Endothelial cell of umbilical vein (primary cell): ENCODE results near the gene NDFIP1. TPM values are rescaled to one million over a fixed set of nuclear protein-coding genes. Genes with fewer than 3 reads are reported as not detected.

Source experiments
- BruUV-seq: library from RNA; stranded (reverse); fragments of 400-500 nt; replicated peaks from 2 replicates; lab custom pipeline; 2021; lab: Mats Ljungman, UMichigan
- CTCF ChIA-PET: fragments of 300-600, 350-600 bp; sonication (Branson Sonifier 250); formaldehyde crosslinking; loops from one replicate; lab custom pipeline; 2021; ENCODE audit warnings: antibody characterized with exemption, inconsistent platforms; lab: Charles Lee
- POLR2A ChIA-PET: fragments of 300-600, 350-600 bp; sonication (Branson Sonifier 250); formaldehyde crosslinking; loops from one replicate; lab custom pipeline; 2021; ENCODE audit warnings: antibody characterized with exemption, inconsistent platforms; lab: Charles Lee
- DNase-seq: peaks from one replicate; pipeline ENCODE4 v3.0.0-alpha.2; 2011; ENCODE audit warnings: low read depth, low spot score
- FAIRE-seq: peaks from 2 replicates; lab custom pipeline; 2011; peaks lifted over from hg19 to GRCh38; lab: Jason Lieb, UNC
- H2AFZ ChIP-seq: 2 replicates; pipeline ENCODE4 v1.6.0; 2012; ENCODE audit warnings: low read depth, low read length, control low read depth, inconsistent platforms
- H3K27ac ChIP-seq: 2 replicates; pipeline ENCODE4 v1.5.1; 2011; ENCODE audit warnings: low read depth, mild to moderate bottlenecking, control low read depth, low read length, moderate library complexity; ENCODE audit not compliant: insufficient read depth
- H3K27me3 ChIP-seq, 2 experiments: 2 replicates each; pipeline versions ENCODE4 v1.6.0 to v1.6.1; 2011; ENCODE audit warnings: low read length in 2 of 2, mixed read lengths in 1 of 2; ENCODE audit not compliant: control insufficient read depth in 2 of 2, insufficient read depth in 2 of 2
- H3K36me3 ChIP-seq, 2 experiments: 2 replicates in 1 of 2; 3 replicates in 1 of 2; pipeline ENCODE4 v1.5.1; 2011; ENCODE audit warnings: low read length in 2 of 2, mild to moderate bottlenecking in 1 of 2, moderate library complexity in 1 of 2; ENCODE audit not compliant: control insufficient read depth in 2 of 2, insufficient read depth in 2 of 2; ENCODE audit errors: extremely low read depth in 1 of 2
- H3K4me1 ChIP-seq: 3 replicates; pipeline ENCODE4 v1.5.1; 2011; ENCODE audit warnings: mild to moderate bottlenecking, low read length; ENCODE audit not compliant: control insufficient read depth, insufficient read depth; ENCODE audit errors: extremely low read depth
- H3K4me2 ChIP-seq: 2 replicates; pipeline ENCODE4 v1.6.1; 2011; ENCODE audit warnings: low read length, control low read depth, mixed read lengths; ENCODE audit not compliant: insufficient read depth
- H3K4me3 ChIP-seq, 3 experiments: fragments of 200-600 bp in 1 of 3; sonication (generic), shearing (Covaris generic) in 1 of 3; replicated peaks in 1 of 3; 2 replicates each; pipeline ENCODE4 v1.5.1; 2011 to 2016; ENCODE audit warnings: control low read depth in 3 of 3, low read length in 3 of 3, mild to moderate bottlenecking in 2 of 3, inconsistent platforms in 1 of 3, low read depth in 1 of 3, moderate library complexity in 1 of 3; ENCODE audit not compliant: insufficient read depth in 1 of 3
- H3K79me2 ChIP-seq: 2 replicates; pipeline ENCODE4 v1.6.0; 2012; ENCODE audit warnings: low read length, inconsistent platforms; ENCODE audit not compliant: control insufficient read depth, insufficient read depth
- H3K9ac ChIP-seq: replicated peaks from 2 replicates; pipeline ENCODE3; 2011; ENCODE audit warnings: low read length, control low read depth; ENCODE audit not compliant: insufficient read depth; ENCODE audit errors: extremely low read depth
- H3K9me1 ChIP-seq: replicated peaks from 3 replicates; pipeline ENCODE4 v1.6.0; 2011; ENCODE audit warnings: mild to moderate bottlenecking, low read length; ENCODE audit not compliant: control insufficient read depth, insufficient read depth; ENCODE audit errors: extremely low read depth
- H3K9me3 ChIP-seq: replicated peaks from 2 replicates; pipeline ENCODE4 v1.5.1; 2012; ENCODE audit warnings: low read length, inconsistent platforms; ENCODE audit not compliant: control insufficient read depth, insufficient read depth
- H4K20me1 ChIP-seq: replicated peaks from 2 replicates; pipeline ENCODE3; 2011; ENCODE audit warnings: mild to moderate bottlenecking, low read length; ENCODE audit not compliant: control insufficient read depth, insufficient read depth; ENCODE audit errors: extremely low read depth
- CTCF ChIP-seq, 2 donors: IDR thresholded peaks; 1 replicate in 1 of 2; 2 replicates in 1 of 2; pipeline ENCODE4 v1.5.1; 2011; ENCODE audit warnings: low read length in 2 of 2, mild to moderate bottlenecking in 2 of 2, moderate library complexity in 2 of 2, control low read depth in 1 of 2, inconsistent platforms in 1 of 2, low read depth in 1 of 2; ENCODE audit not compliant: insufficient read depth in 1 of 2; ENCODE audit errors: extremely low read depth in 1 of 2
- EZH2 ChIP-seq: IDR thresholded peaks from 2 replicates; pipeline ENCODE4 v1.6.1; 2012; ENCODE audit warnings: borderline replicate concordance, low read depth, mild to moderate bottlenecking, moderate library complexity, low read length, inconsistent platforms; ENCODE audit not compliant: severe bottlenecking
- FOS ChIP-seq: IDR thresholded peaks from 2 replicates; pipeline ENCODE4 v1.6.1; 2011; ENCODE audit warnings: mild to moderate bottlenecking, low read length, moderate library complexity, borderline replicate concordance; ENCODE audit not compliant: insufficient read depth
- GATA2 ChIP-seq: IDR thresholded peaks from 2 replicates; pipeline ENCODE4 v1.7.0; 2011; ENCODE audit warnings: low read depth, mild to moderate bottlenecking, moderate library complexity, mixed read lengths, low read length; ENCODE audit not compliant: insufficient read length, insufficient read depth
- JUN ChIP-seq: IDR thresholded peaks from 2 replicates; pipeline ENCODE4 v1.6.1; 2011; ENCODE audit warnings: borderline replicate concordance, low read depth; ENCODE audit not compliant: insufficient read length, insufficient read depth
- MYC ChIP-seq: IDR thresholded peaks from one replicate; pipeline ENCODE4 v1.6.1; 2011; ENCODE audit warnings: mild to moderate bottlenecking, low read depth, low read length
- POLR2A ChIP-seq: IDR thresholded peaks from 2 replicates; pipeline ENCODE4 v1.6.1; 2012; ENCODE audit warnings: low read depth, mild to moderate bottlenecking, control low read depth, low read length
- POLR2AphosphoS5 ChIP-seq: IDR thresholded peaks from 2 replicates; pipeline ENCODE4 v1.6.1; 2012; ENCODE audit warnings: low read depth, mild to moderate bottlenecking, control low read depth, low read length, moderate library complexity; ENCODE audit not compliant: insufficient read depth
- dilution Hi-C: fragments of 300-500 bp; cut with MboI; formaldehyde crosslinking; loops from one replicate; pipeline ENCODE4 v1.15.0; 2019; ENCODE audit warnings: low sequenced_read_pairs; ENCODE audit not compliant: extremely low pct_ligation_motif_present
- intact Hi-C: fragments of 100-400 bp; cut with micrococcal nuclease; formaldehyde crosslinking; loops from one replicate; pipeline ENCODE4 v1.10.0; 2022
- polyA plus RNA-seq, 4 experiments: library from polyadenylated mRNA; depleted of rRNA in 3 of 4; stranded (reverse) in 3 of 4; unstranded in 1 of 4; fragments of >200 nt; gene quantifications; 2 replicates each; pipeline versions ENCODE4 v1.2.1 to v1.2.3, GENCODE V29; 2011 to 2012; ENCODE audit warnings: missing spikeins in 1 of 4
- total RNA-seq: library from RNA; stranded (reverse); gene quantifications from 2 replicates; pipeline ENCODE4 v1.2.3, GENCODE V29; 2021
- TF ChIP-seq, protein P1 (sequence below): IDR thresholded peaks from 2 replicates; pipeline ENCODE4 v1.6.1; 2011; ENCODE audit not compliant: insufficient read depth, insufficient read length

NDFIP1 gene
- total and polyA plus RNA-seq, 2 donors (not counting 3 experiments of a cell fraction or from before 2014, with no cell fraction given): 12.3 to 42.6 TPM

DNA sequence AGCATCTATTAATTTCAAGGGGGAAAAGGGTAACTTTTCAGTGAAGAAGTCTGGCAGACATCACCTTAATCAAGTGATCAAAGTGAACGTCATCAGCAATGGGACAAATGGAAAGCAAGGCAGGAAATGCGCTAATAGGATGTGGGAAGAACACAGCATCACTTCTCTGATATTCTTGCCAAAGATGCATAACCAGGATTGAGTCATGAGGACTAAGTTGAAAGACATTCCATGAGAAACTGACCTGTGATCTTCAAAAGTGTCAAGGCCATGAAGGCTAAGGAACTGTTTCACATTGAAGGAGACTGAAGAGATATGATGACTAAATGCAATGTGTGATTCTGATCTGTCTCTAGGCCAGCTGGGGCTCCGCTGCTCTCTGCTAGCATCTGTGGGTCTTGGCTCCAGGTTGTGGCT, 92.9 kb downstream of the NDFIP1 start:
- peak; percentile 99 for FAIRE-seq

More for the DNA sequence above, 92.9 kb downstream of the NDFIP1 start:
- no peaks in the 10 kb centered on the region for H4K20me1 ChIP-seq
- H3K4me2 ChIP-seq: no peak overlapping the region
- ChIA-PET CTCF (interaction anchor here (1.1 to 1.9 kb wide), 3 partner anchors 20 to 347 kb away, joined by 3 to 5 read pairs (median 4); no protein-coding TSS in a partner anchor), POLR2A (no interaction called here)
- H3K79me2 ChIP-seq: no peaks in the 10 kb centered on the region
- H3K27me3 ChIP-seq: no peaks in the 10 kb centered on the region
- peak overlapping the region; percentile 66 for H3K9ac ChIP-seq
- dilution Hi-C loops (no loop called here), intact Hi-C loops (loop anchor here (1.0 to 2.0 kb wide), 9 partner anchors 9 to 156 kb away; partner anchors contain the start of gene SPRY4)
- BruUV-seq: no TSS peak
- no peaks in the 10 kb centered on the region for H3K9me1 ChIP-seq
- no peaks in the 10 kb centered on the region for H3K9me3 ChIP-seq
- H3K4me1 ChIP-seq: peaks cover 40% of the 10 kb centered on the region
- DNase-seq: peak; percentile 85
- H2AFZ ChIP-seq: no peak overlapping the region
- H3K4me3 ChIP-seq: no peak overlapping the region
- TF ChIP-seq CTCF (IDR thresholded peaks at IDR 0.05; ENCODE audit: extremely low read depth in 1 of 2, insufficient read depth in 1 of 2, low read depth in 1 of 2, low read length in 2 of 2) (no peak), POLR2AphosphoS5 (peak; percentile 85), JUN (peak; percentile 95), FOS (peak; percentile 96), POLR2A (peak; percentile 58), EZH2 (no peak), MYC (no peak), GATA2 (peak; percentile 94)
- TF ChIP-seq, protein P1, sequence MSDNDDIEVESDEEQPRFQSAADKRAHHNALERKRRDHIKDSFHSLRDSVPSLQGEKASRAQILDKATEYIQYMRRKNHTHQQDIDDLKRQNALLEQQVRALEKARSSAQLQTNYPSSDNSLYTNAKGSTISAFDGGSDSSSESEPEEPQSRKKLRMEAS: no peak
- H3K27ac ChIP-seq: peak overlapping the region; percentile 91
- H3K36me3 ChIP-seq: no peaks in the 10 kb centered on the region
